KMS-11 (cell line): ENCODE results near the gene HRNR.

Source experiments
- H2AFZ ChIP-seq: fragments of 200-600 bp; sonication (generic); 2 replicates; pipeline ENCODE4 v1.6.1; 2016; ENCODE audit warnings: antibody characterized with exemption, mixed run types, low read depth
- H3K27ac ChIP-seq: fragments of 200-600 bp; sonication (generic); 2 replicates; pipeline ENCODE4 v1.6.1; 2016; ENCODE audit warnings: mild to moderate bottlenecking, mixed run types
- H3K27me3 ChIP-seq: fragments of 200-600 bp; sonication (generic); 2 replicates; pipeline ENCODE4 v1.6.1; 2017; ENCODE audit warnings: mild to moderate bottlenecking, low read depth, mixed run types, moderate library complexity; ENCODE audit not compliant: insufficient read depth
- H3K36me3 ChIP-seq: fragments of 200-600 bp; sonication (generic); 2 replicates; pipeline ENCODE4 v1.6.1; 2017; ENCODE audit warnings: mild to moderate bottlenecking, mixed run types; ENCODE audit not compliant: insufficient read depth
- H3K4me1 ChIP-seq: fragments of 200-600 bp; sonication (generic); 2 replicates; pipeline ENCODE4 v1.6.1; 2016; ENCODE audit warnings: mild to moderate bottlenecking, low read depth, mixed run types; ENCODE audit not compliant: poor library complexity, severe bottlenecking
- H3K4me2 ChIP-seq: fragments of 200-600 bp; sonication (generic); 2 replicates; pipeline ENCODE4 v1.7.0; 2016; ENCODE audit warnings: mild to moderate bottlenecking, mixed run types
- H3K4me3 ChIP-seq: fragments of 200-600 bp; sonication (generic); IDR thresholded peaks from 2 replicates; pipeline ENCODE4 v1.6.1; 2017; ENCODE audit warnings: low read depth, low read length, mixed read lengths; ENCODE audit not compliant: insufficient read depth
- H3K79me2 ChIP-seq: fragments of 200-600 bp; sonication (generic); 2 replicates; pipeline ENCODE4 v1.6.1; 2016; ENCODE audit warnings: low read depth, mixed run types; ENCODE audit not compliant: insufficient read depth
- H3K9ac ChIP-seq: fragments of 200-600 bp; sonication (generic); 2 replicates; pipeline ENCODE4 v1.6.1; 2016; ENCODE audit warnings: mild to moderate bottlenecking, mixed run types
- H4K20me1 ChIP-seq: fragments of 200-600 bp; sonication (generic); 2 replicates; pipeline ENCODE4 v1.6.1; 2016; ENCODE audit warnings: mild to moderate bottlenecking, mixed run types; ENCODE audit not compliant: insufficient read depth
- CTCF ChIP-seq: fragments of 200-600 bp; sonication (generic); conservative IDR thresholded peaks from 2 replicates; pipeline ENCODE4 v1.6.1; 2017; ENCODE audit warnings: low read depth, mild to moderate bottlenecking, antibody characterized with exemption, low read length, moderate library complexity, mixed read lengths

HRNR gene

GRCh38 chr1:152185544-152186391 is 38.2 kb downstream of the HRNR start:
- Histone ChIP-seq H3K79me2 (no peaks in the 10 kb centered on the region), H3K27me3 (no peaks in the 10 kb centered on the region), H3K4me2 (no peak overlapping the region), H3K9ac (no peak overlapping the region), H4K20me1 (no peaks in the 10 kb centered on the region), H2AFZ (peak overlapping the region; percentile 7; the same call in 1 of the 2 replicates), H3K4me1 (peaks cover 8% of the 10 kb centered on the region), H3K36me3 (no peaks in the 10 kb centered on the region), H3K4me3 (no peak overlapping the region), H3K27ac (no peak overlapping the region)
- peak; percentile 100 for TF ChIP-seq CTCF

- Histone ChIP-seq H3K9ac (no peak overlapping the region), H3K27ac (no peak overlapping the region), H3K4me3 (no peak overlapping the region), H4K20me1 (no peaks in the 10 kb centered on the region), H3K36me3 (no peaks in the 10 kb centered on the region), H2AFZ (no peak overlapping the region), H3K27me3 (no peaks in the 10 kb centered on the region), H3K79me2 (no peaks in the 10 kb centered on the region), H3K4me1 (peaks cover 4% of the 10 kb centered on the region), H3K4me2 (no peak overlapping the region)
- no peak for TF ChIP-seq CTCF
These were observed 41.0 kb downstream of the HRNR start for GRCh38 chr1:152182944-152183361.

- Histone ChIP-seq H2AFZ (no peak overlapping the region), H3K4me3 (no peak overlapping the region), H3K27me3 (no peaks in the 10 kb centered on the region), H4K20me1 (no peaks in the 10 kb centered on the region), H3K36me3 (no peaks in the 10 kb centered on the region), H3K79me2 (no peaks in the 10 kb centered on the region), H3K4me1 (peaks cover 4% of the 10 kb centered on the region), H3K9ac (no peak overlapping the region), H3K4me2 (no peak overlapping the region), H3K27ac (no peak overlapping the region)
- peak; percentile 92 for TF ChIP-seq CTCF
These were observed 41.6 kb downstream of the HRNR start for GRCh38 chr1:152182431-152182830.

GRCh38 chr1:152179566-152179965 is 44.4 kb downstream of the HRNR start:
- no peaks in the 10 kb centered on the region for H3K4me1 ChIP-seq
- no peak overlapping the region for H2AFZ ChIP-seq
- H3K79me2 ChIP-seq, result no peaks in the 10 kb centered on the region
- H3K27me3 ChIP-seq, result no peaks in the 10 kb centered on the region
- no peak for TF ChIP-seq CTCF
- no peaks in the 10 kb centered on the region for H4K20me1 ChIP-seq
- H3K9ac ChIP-seq, result no peak overlapping the region
- no peak overlapping the region for H3K4me3 ChIP-seq
- H3K4me2 ChIP-seq, result no peak overlapping the region
- no peak overlapping the region for H3K27ac ChIP-seq
- no peaks in the 10 kb centered on the region for H3K36me3 ChIP-seq
